ENCODE results near the gene PTPDC1.

Gene PTPDC1

GRCh38 chr9:94120854-94121376, 36.7 kb downstream of the PTPDC1 start:
- no peak for TF ChIP-seq CTCF (IDR thresholded peaks at IDR 0.05)

GRCh38 chr9:94126844-94127243, 42.6 kb downstream of the PTPDC1 start:
- no peak for TF ChIP-seq CTCF (IDR thresholded peaks at IDR 0.05)

- no peak for TF ChIP-seq CTCF (IDR thresholded peaks at IDR 0.05)
Observed at GRCh38 chr9:94127806-94128205, 43.5 kb downstream of the PTPDC1 start.

GRCh38 chr9:94128580-94128979, 44.3 kb downstream of the PTPDC1 start:
- TF ChIP-seq CTCF (IDR thresholded peaks at IDR 0.05): no peak

- no peak for TF ChIP-seq CTCF (IDR thresholded peaks at IDR 0.05)
Observed at GRCh38 chr9:94134629-94135028, 50.4 kb downstream of the PTPDC1 start.

GRCh38 chr9:94135222-94135621, 51.0 kb downstream of the PTPDC1 start:
- no peak for TF ChIP-seq CTCF (IDR thresholded peaks at IDR 0.05)

- TF ChIP-seq CTCF (IDR thresholded peaks at IDR 0.05): no peak
Observed at GRCh38 chr9:94139672-94140417, 55.6 kb downstream of the PTPDC1 start.

Data from LNCAP (cell line).